Nephron progenitor cell (in vitro differentiated cells): ENCODE data around the gene FAM184B.

Source experiments
- DNase-seq: peaks from one replicate; pipeline ENCODE4 v3.0.0; 2021
- H3K27ac Mint-ChIP-seq: 2 replicates; pipeline ENCODE4 v1.8.0; 2021; ENCODE audit warnings: mild to moderate bottlenecking, moderate library complexity, mixed read lengths
- H3K27me3 Mint-ChIP-seq: 2 replicates; pipeline ENCODE4 v1.8.0; 2021; ENCODE audit warnings: mild to moderate bottlenecking, low read depth, mixed read lengths; ENCODE audit not compliant: poor library complexity
- H3K36me3 Mint-ChIP-seq: 2 replicates; pipeline ENCODE4 v1.8.0; 2021; ENCODE audit warnings: low read depth, mixed read lengths
- H3K4me1 Mint-ChIP-seq: 2 replicates; pipeline ENCODE4 v1.8.0; 2021; ENCODE audit warnings: mixed read lengths
- H3K4me3 Mint-ChIP-seq: 2 replicates; pipeline ENCODE4 v1.8.0; 2021; ENCODE audit warnings: mild to moderate bottlenecking, moderate library complexity, mixed read lengths
- H3K9me3 Mint-ChIP-seq: 2 replicates; pipeline ENCODE4 v1.8.0; 2021; ENCODE audit warnings: mild to moderate bottlenecking, moderate library complexity, mixed read lengths
- TF ChIP-seq, protein P1 (sequence below): fragments of 200-600 bp; sonication (generic); IDR thresholded peaks from 2 replicates; pipeline ENCODE4 v1.5.0; 2021; ENCODE audit warnings: antibody characterized with exemption

FAM184B gene

DNA sequence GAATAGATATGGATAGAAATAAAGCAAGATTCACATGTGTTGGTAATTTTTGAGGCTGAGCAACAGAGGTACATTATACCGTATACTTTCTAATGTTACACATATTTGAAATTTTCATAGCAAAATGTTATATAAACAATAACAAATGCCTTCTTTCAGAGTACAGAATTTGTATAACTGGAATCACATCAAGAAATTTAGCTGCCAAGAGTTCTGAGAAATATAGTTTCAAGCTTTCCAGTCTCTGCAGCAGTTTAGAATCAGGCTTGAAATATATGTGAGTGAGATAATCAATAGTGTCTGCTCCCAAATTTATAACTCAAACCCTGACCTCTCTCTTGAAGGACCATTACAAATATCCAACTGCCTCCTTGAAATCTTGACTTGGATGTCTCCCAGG lies 23.8 kb downstream of the FAM184B start:
- TF ChIP-seq, protein P1, sequence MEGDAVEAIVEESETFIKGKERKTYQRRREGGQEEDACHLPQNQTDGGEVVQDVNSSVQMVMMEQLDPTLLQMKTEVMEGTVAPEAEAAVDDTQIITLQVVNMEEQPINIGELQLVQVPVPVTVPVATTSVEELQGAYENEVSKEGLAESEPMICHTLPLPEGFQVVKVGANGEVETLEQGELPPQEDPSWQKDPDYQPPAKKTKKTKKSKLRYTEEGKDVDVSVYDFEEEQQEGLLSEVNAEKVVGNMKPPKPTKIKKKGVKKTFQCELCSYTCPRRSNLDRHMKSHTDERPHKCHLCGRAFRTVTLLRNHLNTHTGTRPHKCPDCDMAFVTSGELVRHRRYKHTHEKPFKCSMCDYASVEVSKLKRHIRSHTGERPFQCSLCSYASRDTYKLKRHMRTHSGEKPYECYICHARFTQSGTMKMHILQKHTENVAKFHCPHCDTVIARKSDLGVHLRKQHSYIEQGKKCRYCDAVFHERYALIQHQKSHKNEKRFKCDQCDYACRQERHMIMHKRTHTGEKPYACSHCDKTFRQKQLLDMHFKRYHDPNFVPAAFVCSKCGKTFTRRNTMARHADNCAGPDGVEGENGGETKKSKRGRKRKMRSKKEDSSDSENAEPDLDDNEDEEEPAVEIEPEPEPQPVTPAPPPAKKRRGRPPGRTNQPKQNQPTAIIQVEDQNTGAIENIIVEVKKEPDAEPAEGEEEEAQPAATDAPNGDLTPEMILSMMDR = no peak
- no peak overlapping the region for H3K4me3 Mint-ChIP-seq
- H3K36me3 Mint-ChIP-seq = no peaks in the 10 kb centered on the region
- DNase-seq = no peak
- peaks cover 27% of the 10 kb centered on the region for H3K4me1 Mint-ChIP-seq
- H3K27ac Mint-ChIP-seq = no peak overlapping the region
- peaks cover 25% of the 10 kb centered on the region for H3K27me3 Mint-ChIP-seq
- peaks cover 3% of the 10 kb centered on the region for H3K9me3 Mint-ChIP-seq

DNA sequence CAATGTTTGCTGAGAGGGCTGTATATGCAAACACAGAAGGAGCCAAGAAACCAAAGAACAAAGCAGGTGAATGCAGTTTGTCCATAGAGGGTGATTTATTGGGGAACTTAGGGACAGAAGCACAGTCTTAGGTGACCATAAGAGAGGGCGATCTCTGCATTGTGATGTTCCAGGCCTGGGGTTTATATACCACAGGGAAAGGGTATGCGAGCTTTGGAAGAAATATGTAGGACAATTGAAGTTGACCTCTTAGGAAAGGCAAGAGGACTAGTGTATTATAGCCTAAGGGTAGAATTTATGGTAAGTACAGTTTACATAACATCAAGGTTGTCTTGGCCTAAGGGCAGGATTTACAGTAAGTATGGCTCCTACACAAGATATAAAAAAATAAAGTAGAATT lies 27.8 kb downstream of the FAM184B start:
- Mint-ChIP-seq H3K36me3 (no peaks in the 10 kb centered on the region), H3K27me3 (peaks cover 19% of the 10 kb centered on the region), H3K4me1 (peaks cover 15% of the 10 kb centered on the region), H3K4me3 (no peak overlapping the region), H3K9me3 (peaks cover 3% of the 10 kb centered on the region), H3K27ac (no peak overlapping the region)
- DNase-seq = no peak
- TF ChIP-seq, protein P1 = no peak

DNA sequence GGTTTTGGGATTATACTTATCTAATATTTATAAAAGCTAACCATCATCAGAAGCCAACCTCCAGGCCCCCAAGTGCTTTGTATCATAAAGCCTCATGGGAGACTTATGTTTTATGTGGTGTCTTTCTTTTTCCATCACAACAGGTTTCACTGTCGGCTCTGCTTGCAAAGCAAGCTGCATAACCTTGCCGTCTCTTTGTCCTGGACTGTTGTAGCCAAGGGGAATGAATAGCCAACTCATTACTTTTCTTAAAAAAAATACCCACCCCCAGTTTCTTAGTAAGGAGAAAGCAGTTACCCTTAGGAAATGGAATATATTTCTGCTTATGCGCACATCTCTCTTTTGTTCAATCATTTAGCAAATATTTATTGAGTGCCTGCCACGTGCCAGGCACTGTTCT lies 40.7 kb downstream of the FAM184B start:
- H3K4me1 Mint-ChIP-seq = no peaks in the 10 kb centered on the region

DNA sequence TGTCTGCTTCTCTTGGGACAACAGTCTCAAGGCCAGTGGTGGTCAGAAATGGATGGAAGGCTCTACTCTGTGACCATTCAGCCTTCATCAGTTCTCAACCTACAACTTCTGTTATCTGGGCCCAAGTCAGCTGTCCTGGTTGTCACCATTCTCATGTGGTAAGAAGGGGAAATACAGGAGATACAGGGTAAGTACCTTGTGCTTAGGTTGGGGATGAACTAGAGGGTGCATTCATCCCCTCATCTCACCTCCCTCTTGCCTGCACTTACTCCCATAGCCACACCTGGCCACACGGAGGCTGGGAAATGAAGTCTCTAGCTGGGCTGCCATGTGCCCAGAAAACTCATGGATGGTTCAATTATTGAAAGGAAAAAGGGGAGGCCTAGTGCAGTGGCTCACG lies 44.9 kb downstream of the FAM184B start:
- no peaks in the 10 kb centered on the region for H3K36me3 Mint-ChIP-seq
- H3K9me3 Mint-ChIP-seq = peaks cover 11% of the 10 kb centered on the region
- TF ChIP-seq, protein P1 = no peak
- no peaks in the 10 kb centered on the region for H3K4me1 Mint-ChIP-seq
- DNase-seq = no peak
- no peak overlapping the region for H3K4me3 Mint-ChIP-seq
- peaks cover 7% of the 10 kb centered on the region for H3K27me3 Mint-ChIP-seq
- no peak overlapping the region for H3K27ac Mint-ChIP-seq

More for the DNA sequence above, 40.7 kb downstream of the FAM184B start:
- H3K27me3 Mint-ChIP-seq = peaks cover 18% of the 10 kb centered on the region
- TF ChIP-seq, protein P1 = no peak
- H3K4me3 Mint-ChIP-seq = no peak overlapping the region
- no peak for DNase-seq
- peaks cover 3% of the 10 kb centered on the region for H3K9me3 Mint-ChIP-seq
- no peaks in the 10 kb centered on the region for H3K36me3 Mint-ChIP-seq
- no peak overlapping the region for H3K27ac Mint-ChIP-seq

DNA sequence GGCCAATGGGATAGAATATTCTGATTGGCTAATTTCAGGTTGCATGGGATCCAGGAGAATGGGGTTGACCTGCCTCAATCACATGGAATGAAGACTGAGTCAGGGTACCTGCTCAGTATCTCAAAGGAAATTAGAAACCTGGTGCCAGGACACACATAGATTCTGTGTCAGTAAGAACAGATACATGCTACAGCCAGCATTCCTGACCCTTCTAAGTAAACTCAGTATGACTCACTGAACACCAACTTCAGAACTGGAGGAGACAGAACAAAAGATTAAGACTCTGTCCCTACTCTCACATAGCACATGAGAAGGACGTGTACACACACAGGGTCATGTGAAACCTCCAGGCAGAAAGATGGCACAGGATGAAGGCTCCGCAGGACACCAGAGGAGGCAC lies 54.5 kb downstream of the FAM184B start:
- no peak overlapping the region for H3K4me3 Mint-ChIP-seq
- no peak overlapping the region for H3K27ac Mint-ChIP-seq
- DNase-seq = no peak
- H3K9me3 Mint-ChIP-seq = peaks cover 47% of the 10 kb centered on the region
- H3K36me3 Mint-ChIP-seq = peaks cover 9% of the 10 kb centered on the region
- TF ChIP-seq, protein P1 = no peak
- H3K27me3 Mint-ChIP-seq = peaks cover 12% of the 10 kb centered on the region
- peaks cover 1% of the 10 kb centered on the region for H3K4me1 Mint-ChIP-seq

DNA sequence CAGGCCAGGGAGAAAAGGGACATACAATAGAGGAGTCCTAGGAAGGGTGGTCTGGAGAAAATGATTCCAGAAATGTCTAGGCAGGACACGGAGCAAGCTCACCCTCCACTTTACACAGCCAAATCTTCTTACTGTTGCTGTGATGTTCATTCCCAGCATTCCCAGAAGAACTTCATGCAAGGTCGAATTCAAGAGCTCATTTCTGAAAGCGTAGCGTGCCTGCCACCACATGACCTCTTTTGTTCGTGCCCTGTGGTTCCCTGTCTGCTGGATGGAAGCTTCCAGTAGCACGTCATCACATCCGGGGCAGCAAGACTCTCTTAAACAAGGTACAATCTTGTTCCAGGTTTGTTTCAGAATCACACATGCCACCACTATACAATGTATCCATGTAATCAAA lies 57.8 kb downstream of the FAM184B start:
- Mint-ChIP-seq H3K27ac (no peak overlapping the region), H3K4me1 (peaks cover 5% of the 10 kb centered on the region), H3K9me3 (peaks cover 22% of the 10 kb centered on the region), H3K4me3 (no peak overlapping the region), H3K27me3 (peaks cover 5% of the 10 kb centered on the region), H3K36me3 (peaks cover 9% of the 10 kb centered on the region)
- no peak for DNase-seq
- TF ChIP-seq, protein P1 = no peak
